Nucleus accumbens (tissue), 56 donors: ENCODE results near the gene EFCAB8.
"Not testable (repeated sequence)": the region's sequence is repeated elsewhere in the genome, so short reads cannot be mapped to it uniquely, and the experiment has no call there.

Experiments
- DNase-seq, 56 donors: peaks; one replicate each; lab custom pipeline; 2025; lab: John Stamatoyannopoulos, UW

Gene EFCAB8

DNA sequence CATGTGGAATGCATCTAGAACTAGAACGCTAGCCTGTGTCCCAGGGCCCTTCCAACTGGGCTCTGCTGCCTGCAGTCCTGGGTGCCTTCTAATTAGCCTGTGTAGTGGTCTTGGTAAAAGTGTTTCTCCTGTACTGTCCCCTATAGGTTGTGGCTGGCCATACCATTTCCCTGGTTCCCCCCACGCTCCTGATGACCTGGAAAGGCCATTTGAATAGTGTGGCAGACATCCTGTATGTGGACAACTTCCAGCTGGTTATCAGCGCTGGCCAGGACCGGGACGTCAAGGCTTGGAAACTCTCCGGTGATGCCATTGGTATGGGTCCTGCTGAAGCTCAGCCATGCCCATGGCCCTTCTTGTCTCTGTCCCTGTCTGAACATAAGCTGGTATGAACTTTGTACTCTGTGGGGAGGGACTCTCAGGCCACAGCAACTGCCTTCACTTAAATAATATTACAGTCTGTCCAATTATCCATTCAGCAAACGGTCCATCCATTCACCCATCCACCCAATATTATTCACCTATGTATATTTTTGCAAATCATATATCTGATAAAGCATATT is 84.8 kb downstream of the EFCAB8 start:
- no peak for DNase-seq

DNA sequence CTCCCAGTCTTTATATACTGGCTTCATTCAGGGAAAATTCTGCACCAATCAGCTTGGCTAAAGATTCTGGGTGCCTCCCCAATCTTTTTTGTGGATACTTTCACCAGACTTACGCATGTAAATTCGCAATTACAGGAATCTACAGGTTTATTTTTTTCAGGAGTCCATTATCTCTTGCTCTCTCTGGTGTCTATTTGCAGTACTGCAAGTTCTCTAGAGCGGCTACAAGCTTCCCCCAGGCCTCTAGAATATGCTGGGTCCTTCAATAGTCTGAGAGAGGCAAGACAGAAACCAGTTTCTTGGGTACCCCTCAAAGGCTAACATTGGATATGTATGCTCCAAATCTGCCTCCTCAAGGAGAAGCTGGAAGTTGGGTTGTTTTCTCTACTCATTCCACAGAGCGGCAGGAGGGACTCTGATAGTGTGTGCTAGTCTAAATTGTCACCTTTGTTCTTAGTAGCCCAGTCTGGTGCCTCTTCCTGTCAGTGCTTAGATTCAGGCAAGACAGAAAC is 87.0 kb downstream of the EFCAB8 start:
- no peak for DNase-seq

DNA sequence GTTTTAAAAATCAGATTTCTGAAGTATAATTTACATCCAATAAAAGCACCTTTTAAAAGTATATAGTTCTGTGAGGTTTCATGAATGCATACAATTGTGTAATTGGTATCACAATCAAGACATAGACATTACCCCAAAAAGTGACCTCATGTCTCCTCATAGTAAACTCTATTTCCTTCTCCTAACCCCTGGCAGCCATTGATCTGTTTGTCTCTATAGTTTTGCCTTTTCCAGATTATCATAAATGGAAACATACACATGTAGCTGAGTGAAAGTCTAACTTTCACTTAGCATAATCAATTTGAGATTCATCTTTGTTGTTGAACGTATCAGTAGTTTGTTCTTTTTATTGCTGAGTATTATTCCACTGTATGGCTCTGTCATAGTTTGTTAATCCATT is 87.9 kb downstream of the EFCAB8 start:
- DNase-seq = no peak

DNA sequence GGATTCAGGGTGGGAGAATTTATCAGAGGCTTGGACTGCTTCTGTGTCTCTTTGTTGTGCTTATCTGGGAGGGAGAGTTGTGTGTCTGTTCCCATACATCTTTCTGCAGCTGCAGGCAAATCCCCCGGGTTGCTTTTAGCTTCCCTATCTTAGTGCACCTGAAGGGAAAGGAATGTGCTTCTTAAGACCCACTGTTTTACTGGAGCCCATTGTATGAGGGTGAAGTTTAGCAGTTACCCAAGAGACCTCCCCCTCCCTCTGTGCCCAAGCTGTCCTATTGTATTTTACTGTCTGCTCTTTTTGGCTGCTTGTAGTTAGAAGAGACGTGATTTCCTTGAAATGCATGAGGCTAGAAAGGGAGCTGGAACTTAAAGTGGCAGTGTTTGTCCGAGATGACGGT is 91.8 kb downstream of the EFCAB8 start:
- DNase-seq = not testable (repeated sequence)

DNA sequence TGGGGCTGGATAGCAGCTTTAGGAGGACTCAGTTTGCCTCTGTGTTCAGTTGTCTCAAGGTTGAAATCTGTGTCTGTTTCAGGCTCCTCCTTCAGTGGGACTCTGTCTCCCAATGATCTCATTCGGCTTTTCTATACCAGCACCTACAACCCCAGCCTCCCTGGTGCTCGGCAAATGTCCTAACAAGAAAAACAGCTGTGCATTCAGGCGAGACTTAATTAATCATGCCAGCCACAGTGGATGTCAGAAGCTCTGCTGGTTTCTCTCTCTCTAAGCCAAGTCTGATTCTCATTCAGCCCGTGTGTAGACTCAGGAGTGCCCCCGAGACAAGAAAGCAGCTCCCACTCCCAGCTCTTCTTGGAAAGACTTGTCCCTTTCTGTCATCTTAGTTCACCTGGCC is 98.7 kb downstream of the EFCAB8 start:
- DNase-seq = no peak

DNA sequence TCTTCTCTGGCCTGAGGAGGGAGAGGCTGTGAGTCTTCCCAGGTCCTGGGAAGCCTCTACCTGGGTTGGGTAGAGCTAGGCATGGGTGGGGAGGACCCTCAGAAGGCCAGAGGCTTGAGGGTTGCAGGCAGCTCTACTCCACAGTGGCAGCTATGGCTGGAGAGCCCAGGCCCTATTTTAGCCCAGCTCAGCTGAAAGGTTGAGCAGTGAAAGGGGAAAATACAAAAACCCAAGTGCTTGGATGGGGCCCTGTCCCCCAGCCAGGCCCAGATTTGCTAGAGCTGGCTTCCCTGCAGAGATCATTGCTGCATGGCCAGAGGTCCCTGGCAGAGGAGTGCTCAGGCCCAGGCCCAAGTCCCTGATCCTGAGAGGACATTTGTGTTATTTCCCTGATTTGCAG is 99.9 kb downstream of the EFCAB8 start:
- no peak for DNase-seq

DNA sequence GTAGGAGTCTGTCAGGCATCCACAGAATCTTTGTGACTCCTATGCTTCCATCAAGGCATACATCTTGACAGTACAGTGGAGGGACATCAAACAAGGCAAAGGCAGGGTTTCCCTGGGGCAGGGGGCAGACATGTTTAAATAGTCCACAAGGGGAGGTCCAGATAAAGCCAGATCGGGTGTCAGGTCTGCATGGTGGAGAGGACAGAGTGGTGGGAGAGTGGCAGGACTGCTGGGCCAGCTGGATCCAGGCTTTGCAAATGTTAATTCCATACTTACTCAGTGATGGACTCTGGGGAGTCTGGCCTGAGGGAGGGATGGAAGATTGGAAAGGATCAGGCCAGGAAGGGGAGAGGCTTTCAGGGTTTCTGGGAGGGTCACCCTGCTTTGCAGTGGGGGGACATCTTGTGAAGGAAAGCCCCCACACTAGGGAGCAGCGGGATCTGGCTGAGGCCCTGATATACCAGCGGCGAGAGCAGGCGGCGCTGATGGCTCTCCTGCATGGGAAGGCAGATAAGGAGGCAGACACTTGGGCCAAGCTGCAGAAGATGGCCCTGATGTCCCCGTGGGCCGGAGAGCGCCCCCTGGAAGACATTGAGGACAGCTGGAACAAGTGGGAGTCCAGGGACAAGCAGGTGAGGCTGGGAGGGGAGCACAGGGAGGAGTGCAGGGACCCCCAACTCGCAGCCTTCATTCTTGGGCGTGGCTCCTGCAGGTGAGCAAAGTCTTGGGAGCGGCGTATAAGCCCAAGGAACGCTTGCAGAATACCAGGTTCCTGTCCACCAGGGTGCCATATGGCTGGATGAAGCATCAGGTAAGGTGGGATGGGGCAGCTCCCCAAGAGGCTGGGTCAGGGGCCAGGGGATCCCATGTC is 100.9 kb downstream of the EFCAB8 start:
- DNase-seq = no peak

DNA sequence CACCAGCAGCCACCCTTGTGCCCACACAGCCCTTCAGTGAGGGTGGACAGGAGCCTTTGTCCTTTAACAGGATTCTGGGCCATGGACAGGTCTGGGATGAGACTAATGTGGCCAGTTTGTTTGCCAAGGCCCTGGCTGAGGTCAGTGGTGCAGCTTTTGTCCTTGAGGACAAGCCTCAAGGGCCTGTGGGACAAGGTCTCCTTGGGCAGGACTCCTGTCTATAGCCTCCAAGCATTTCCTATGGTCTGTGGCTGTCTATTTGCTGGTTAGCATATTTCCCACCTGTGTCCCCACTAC is 101.4 kb downstream of the EFCAB8 start:
- no peak for DNase-seq

DNA sequence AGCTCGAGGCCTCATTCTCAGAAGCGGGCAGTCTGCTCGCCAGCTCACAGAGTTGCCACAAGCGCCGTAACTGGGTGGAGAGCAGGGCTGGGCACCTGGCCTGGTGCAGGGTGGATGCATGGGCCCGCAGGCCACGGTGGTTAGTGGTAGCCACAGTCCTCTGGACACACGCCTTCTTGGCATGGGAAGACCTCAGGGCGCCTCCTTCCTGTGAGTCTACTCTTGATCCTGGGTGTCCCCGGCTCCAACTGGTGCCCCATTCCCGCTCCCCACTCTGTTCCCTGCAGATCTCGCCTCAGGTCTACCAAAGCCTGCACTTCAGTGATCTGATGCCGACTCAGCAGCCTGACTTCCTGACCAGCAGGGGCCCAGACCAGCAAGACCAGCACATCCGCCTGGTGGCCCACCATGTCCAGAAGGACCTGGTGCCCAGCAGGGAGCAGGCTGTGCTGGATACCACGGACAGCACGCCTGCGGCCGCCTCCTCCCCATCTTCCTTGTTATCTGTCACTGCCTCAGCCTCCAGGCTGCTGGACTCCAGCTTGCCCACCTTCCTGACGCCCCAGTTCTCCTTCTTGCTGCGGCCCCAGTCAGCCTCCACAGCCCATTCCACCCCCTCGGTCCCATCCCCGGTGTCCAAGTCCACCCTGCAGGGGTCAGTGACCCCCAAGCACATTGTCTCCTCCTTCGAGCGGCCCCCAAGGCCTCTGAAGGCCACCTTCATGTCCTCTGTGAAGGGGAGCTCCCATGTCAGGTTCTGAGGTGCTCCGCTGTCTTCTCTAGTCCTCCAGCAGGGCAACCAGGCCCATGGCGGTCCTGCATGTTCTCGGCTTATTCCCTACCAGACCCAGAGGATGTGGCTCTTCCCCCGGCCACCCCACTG is 102.4 kb downstream of the EFCAB8 start:
- DNase-seq = no peak

DNA sequence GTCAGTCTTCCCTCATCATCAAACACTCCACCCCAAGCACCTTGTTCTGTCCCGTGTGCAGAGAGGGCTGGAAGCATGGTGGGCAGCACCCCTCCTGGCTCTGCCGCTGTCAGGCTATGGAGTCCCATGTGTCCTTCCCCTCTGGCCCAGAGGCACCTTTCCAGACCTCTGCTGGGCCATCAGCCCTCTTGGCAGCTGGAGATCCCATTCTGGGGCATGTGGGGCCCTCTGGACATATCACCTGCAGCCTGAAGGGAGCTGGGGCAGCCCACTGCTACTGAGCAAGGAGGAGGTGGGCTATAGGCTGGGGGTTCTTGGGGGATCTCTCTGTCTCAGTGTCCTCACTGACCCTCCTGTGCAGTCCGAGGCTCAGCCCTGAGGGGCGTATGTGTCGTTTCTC is 103.3 kb downstream of the EFCAB8 start:
- no peak for DNase-seq

DNA sequence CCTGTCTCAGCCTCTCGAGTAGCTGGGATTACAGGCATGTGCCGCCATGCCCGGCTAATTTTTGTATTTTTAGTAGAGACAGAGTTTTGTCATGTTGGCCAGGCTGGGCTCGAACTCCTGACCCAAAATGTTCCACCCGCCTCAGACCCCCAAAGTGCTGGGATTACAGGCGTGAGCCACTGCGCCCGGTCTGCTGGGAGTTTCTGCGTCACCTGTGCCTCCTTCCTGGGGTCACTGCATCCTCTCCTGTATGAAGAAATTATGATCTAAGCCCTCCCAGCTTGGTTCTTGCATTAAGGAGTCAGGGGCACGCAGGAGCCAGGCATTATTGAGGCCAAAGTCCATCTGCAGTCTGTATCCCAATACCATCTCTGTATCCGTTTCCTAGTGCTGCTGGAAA is 103.9 kb downstream of the EFCAB8 start:
- not testable (repeated sequence) for DNase-seq

DNA sequence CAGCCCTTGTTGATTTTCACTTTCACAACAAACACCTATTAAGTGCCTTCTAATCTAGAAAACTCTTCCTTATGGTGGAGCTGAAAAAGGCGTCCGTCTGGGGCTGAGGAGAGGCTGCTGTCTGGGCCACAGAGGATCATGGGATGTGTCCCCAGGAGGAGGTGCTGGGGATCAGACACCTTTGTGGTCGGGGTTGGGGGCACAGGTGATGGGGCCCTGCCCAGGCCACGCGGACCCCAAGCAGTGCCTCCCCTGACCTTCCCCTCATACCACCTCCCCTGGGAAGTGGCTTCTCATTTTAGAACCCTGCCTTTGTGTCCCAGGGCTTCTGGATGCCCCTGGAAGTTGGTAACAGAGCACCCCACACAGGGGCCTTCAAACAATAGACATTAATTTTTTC is 104.5 kb downstream of the EFCAB8 start:
- DNase-seq = no peak

DNA sequence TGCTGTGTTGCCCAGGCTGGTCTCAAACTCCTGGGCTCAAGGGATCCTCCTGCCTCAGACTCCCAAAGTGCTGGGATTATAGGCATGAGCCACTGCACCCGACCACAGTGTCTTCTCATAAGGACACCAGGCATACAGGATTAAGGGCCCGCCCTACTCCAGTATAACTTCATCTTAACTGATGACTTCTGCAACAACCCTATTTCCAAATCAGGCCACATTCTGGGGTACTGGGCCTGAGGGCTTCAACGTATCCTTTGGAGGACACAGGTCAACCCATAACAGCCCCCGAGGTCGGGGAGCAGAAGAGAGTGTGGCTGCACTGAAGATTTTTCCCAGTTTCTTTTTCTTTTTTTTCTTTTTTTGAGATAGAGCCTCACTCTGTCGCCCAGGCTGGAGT is 105.9 kb downstream of the EFCAB8 start:
- no peak for DNase-seq

DNA sequence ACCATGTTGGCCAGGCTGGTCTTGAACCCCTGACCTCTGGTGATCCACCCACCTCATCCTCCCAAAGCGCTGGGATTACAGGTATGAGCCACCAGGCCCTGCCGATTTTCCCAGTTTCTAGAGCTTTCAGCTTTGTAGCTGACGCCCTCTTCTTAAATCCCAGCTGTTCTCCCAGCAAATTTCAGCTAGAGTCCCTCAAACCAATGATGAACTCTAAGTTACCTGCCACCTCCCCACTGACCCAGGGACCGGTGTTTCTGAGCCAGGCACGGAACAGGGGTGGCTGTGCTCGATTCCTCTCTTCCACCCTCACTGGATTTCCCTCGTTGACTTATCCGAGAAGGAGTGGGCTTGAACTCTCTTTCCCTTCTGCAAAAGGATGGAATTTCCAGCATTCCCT is 106.4 kb downstream of the EFCAB8 start:
- no peak for DNase-seq

DNA sequence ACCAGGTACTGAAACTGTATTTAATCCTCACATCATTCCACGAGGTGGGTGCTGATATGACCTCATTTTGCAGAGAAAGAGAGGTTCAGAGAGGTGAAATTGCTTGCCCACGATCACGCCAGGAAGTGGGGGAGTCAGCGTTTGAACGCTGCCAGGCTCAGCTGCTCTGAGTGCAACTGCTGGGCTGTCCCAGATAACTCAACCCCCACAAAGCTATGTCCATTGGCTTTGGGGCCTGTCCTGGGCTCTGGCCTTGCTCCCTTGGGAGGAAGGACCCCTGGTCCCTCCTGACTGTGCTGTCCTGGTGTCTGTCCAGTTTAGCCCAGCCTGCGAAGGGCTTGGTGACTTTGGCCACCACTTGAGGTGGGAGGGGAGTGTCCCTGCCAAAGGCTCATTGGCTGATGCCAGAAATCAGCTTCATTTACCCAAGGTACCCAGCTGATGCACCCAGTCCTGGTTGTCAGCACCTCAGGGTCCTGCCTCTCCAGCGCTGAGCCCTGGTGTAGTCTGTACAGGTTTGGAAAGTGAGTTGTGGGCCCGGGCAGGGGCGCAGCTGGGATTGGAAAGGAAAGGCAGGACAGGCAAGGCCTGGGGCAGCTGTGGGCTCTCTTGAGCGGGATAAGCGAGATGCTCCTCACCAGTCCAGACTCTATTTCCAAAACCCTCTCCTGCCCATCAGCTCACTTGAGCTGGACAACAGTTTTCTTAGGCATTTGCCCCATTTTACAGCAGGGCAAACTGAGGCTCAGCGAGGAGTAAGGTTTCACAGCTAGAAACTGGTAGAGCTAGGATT is 107.1 kb downstream of the EFCAB8 start:
- no peak for DNase-seq

DNA sequence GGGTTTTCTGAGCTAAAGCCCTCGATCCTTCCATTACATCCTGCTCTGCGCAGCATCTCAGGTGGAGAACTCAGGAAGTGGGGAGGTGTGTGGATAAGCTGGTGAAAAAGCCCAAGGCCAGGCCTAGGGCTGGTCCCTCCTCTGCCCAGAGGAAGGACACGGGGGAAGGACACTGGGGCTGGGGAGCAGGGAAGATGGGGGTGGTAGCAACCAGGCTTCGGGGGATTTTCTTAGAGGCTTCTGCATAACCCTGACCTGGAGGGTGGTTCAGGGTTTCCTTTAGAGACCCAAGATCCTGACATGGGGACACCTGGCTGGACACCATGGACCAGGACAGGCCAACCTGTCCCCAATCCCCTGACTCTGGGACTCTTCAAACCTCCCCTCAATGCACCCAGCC is 107.7 kb downstream of the EFCAB8 start:
- DNase-seq = no peak

DNA sequence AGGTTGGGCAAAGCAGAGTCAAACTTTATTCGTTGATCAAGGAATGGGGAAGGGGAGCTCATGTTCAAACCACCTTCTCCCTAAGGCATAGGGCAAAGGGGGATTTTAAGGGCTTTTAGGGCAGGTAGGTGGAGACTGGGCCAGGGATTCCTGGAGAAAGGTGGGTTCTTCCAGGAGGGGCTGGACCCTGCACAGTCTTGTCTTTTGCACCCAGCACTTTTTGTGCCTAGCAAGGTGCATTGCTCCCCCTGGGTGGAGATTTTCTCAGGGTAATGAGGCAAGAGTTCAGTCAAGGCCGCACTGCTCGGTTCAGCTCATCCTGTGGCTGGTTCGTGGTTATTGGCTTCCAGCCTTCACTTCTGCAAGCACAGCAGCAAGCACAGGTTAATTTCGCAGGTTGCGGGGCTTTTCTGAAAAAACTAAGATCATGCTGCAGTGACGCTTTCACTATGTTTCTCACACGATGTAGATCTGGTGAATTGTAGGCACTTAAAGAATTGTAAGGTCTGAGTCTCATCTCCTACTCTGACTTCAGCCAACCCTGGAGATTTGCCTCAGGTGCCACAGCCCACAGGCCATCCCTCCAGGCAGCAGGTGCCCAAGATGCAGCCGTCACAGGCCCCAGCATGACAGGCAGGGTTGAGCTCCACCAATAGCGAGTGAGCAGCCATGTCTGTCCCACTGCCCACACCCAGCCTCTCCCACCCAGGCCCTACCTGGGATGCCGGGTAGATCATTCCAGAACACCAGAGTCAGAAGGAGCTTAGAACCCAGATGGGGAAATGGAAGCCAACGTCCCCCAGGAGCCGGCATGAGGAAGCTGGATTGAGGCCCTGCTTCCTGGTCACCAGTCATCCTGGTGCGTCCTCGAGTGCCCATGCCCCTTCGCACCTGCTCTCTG is 108.4 kb downstream of the EFCAB8 start:
- no peak for DNase-seq

DNA sequence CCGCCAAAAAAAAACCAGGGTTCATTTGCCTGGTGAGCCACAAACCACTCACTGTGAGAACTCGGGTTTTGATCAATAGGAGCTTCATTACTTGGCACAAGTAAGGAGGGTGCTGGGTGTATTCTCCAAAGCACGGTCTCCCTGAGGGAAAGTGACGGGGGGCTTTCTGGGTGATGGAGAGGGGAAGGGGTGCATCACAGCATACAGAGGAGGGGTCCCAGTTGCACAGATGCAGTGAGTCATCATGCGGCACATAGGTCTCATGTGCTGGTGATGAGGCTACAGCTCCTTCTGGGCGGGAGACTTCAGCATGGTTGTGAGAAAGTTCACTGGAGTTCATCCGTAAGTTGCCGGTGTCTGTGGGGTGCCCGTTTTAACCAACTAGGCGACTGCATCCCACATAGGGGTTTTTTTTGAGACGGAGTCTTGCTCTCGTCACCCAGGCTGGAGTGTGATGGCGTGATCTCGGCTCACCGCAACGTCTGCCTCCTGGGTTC is 109.3 kb downstream of the EFCAB8 start:
- no peak for DNase-seq
